ENCODE measurements around the gene ZNF385B.

ZNF385B gene

GRCh38 chr2:179565807-179566206 is 295.6 kb downstream of the ZNF385B start:
- no peak for TF ChIP-seq POLR2A (IDR thresholded peaks at IDR 0.05; ENCODE audit: extremely low read depth, insufficient read length)
- TF ChIP-seq CTCF (IDR thresholded peaks at IDR 0.05; ENCODE audit: low read depth, low read length): no peak
- TF ChIP-seq MAX (IDR thresholded peaks at IDR 0.05; ENCODE audit: low read depth, low read length): no peak
- TF ChIP-seq MYC (IDR thresholded peaks at IDR 0.05; ENCODE audit: low read depth, low read length): no peak
- no peak for DNase-seq (ENCODE audit: low read depth)
- no peak overlapping the region for H3K4me3 ChIP-seq (ENCODE audit: low read depth, low read length)

- no peak for DNase-seq (ENCODE audit: low read depth)
- TF ChIP-seq MAX (IDR thresholded peaks at IDR 0.05; ENCODE audit: low read depth, low read length) (no peak), MYC (IDR thresholded peaks at IDR 0.05; ENCODE audit: low read depth, low read length) (no peak), CTCF (IDR thresholded peaks at IDR 0.05; ENCODE audit: low read depth, low read length) (no peak), POLR2A (IDR thresholded peaks at IDR 0.05; ENCODE audit: extremely low read depth, insufficient read length) (no peak)
- no peak overlapping the region for H3K4me3 ChIP-seq (ENCODE audit: low read depth, low read length)
These were observed 299.0 kb downstream of the ZNF385B start for GRCh38 chr2:179562330-179562885.

- no peak for DNase-seq (ENCODE audit: low read depth)
- TF ChIP-seq CTCF (IDR thresholded peaks at IDR 0.05; ENCODE audit: low read depth, low read length): no peak
- TF ChIP-seq MYC (IDR thresholded peaks at IDR 0.05; ENCODE audit: low read depth, low read length): no peak
- no peak for TF ChIP-seq MAX (IDR thresholded peaks at IDR 0.05; ENCODE audit: low read depth, low read length)
- TF ChIP-seq POLR2A (IDR thresholded peaks at IDR 0.05; ENCODE audit: extremely low read depth, insufficient read length): no peak
- no peak overlapping the region for H3K4me3 ChIP-seq (ENCODE audit: low read depth, low read length)
These were observed 299.7 kb downstream of the ZNF385B start for GRCh38 chr2:179561702-179562101.

GRCh38 chr2:179560257-179560735 is 301.1 kb downstream of the ZNF385B start:
- DNase-seq (ENCODE audit: low read depth): no peak
- no peak for TF ChIP-seq POLR2A (IDR thresholded peaks at IDR 0.05; ENCODE audit: extremely low read depth, insufficient read length)
- no peak for TF ChIP-seq MAX (IDR thresholded peaks at IDR 0.05; ENCODE audit: low read depth, low read length)
- no peak for TF ChIP-seq CTCF (IDR thresholded peaks at IDR 0.05; ENCODE audit: low read depth, low read length)
- no peak for TF ChIP-seq MYC (IDR thresholded peaks at IDR 0.05; ENCODE audit: low read depth, low read length)
- H3K4me3 ChIP-seq (ENCODE audit: low read depth, low read length): no peak overlapping the region

- H3K4me3 ChIP-seq (ENCODE audit: low read depth, low read length): no peak overlapping the region
- DNase-seq (ENCODE audit: low read depth): no peak
- TF ChIP-seq CTCF (IDR thresholded peaks at IDR 0.05; ENCODE audit: low read depth, low read length): no peak
- TF ChIP-seq MAX (IDR thresholded peaks at IDR 0.05; ENCODE audit: low read depth, low read length): no peak
- TF ChIP-seq MYC (IDR thresholded peaks at IDR 0.05; ENCODE audit: low read depth, low read length): no peak
- no peak for TF ChIP-seq POLR2A (IDR thresholded peaks at IDR 0.05; ENCODE audit: extremely low read depth, insufficient read length)
These were observed 302.2 kb downstream of the ZNF385B start for GRCh38 chr2:179559108-179559806.

Data from NB4 (cell line).